HEK293 (cell line): ENCODE results near the gene FRS2.

ENCODE experiments used
- CTCF ChIA-PET: fragments of 350-600 bp; formaldehyde crosslinking; extraction: SDS; loops from one replicate; lab custom pipeline; 2021; ENCODE audit warnings: antibody characterized with exemption; lab: Yijun Ruan, JAX
- POLR2A ChIA-PET: fragments of 300-600 bp; formaldehyde crosslinking; extraction: SDS; loops from one replicate; lab custom pipeline; 2020; ENCODE audit warnings: antibody characterized with exemption, inconsistent platforms; lab: Yijun Ruan, JAX
- H3K27ac ChIP-seq: fragments of 200-500 bp; sonication (Bioruptor generic); 2 replicates; pipeline ENCODE4 v1.5.1; 2014; ENCODE audit warnings: low read depth, low read length, control low read depth, inconsistent platforms; ENCODE audit errors: extremely low read depth
- H3K36me3 ChIP-seq, 2 experiments: fragments of 200-500 bp in 1 of 2; sonication (Bioruptor generic) in 1 of 2; 1 replicate in 1 of 2; 2 replicates in 1 of 2; pipeline ENCODE4 v1.5.1; 2014 to 2017; ENCODE audit warnings: inconsistent platforms in 2 of 2, low read length in 2 of 2; ENCODE audit not compliant: control insufficient read depth in 2 of 2, insufficient read depth in 1 of 2
- H3K4me1 ChIP-seq: fragments of 200-500 bp; sonication (Bioruptor generic); 2 replicates; pipeline ENCODE4 v1.5.1; 2014; ENCODE audit warnings: mild to moderate bottlenecking, low read length, inconsistent platforms; ENCODE audit not compliant: control insufficient read depth, insufficient read depth
- H3K4me3 ChIP-seq: 2 replicates; pipeline ENCODE4 v1.5.1; 2011; ENCODE audit warnings: low read depth, mild to moderate bottlenecking, control low read depth, low read length, moderate library complexity
- H3K9me3 ChIP-seq: fragments of 200-500 bp; sonication (Bioruptor generic); 2 replicates; pipeline ENCODE4 v1.5.1; 2014; ENCODE audit warnings: low read depth, low read length, inconsistent platforms; ENCODE audit not compliant: control insufficient read depth, insufficient read depth
- HIC1 ChIP-seq: fragments of 450-650 bp; formaldehyde crosslinking; IDR thresholded peaks from 2 replicates; pipeline ENCODE4 v1.5.1; 2016; ENCODE audit warnings: missing biosample characterization, missing genetic modification characterization
- OVOL3 ChIP-seq: fragments of 450-650 bp; formaldehyde crosslinking; IDR thresholded peaks from 2 replicates; pipeline ENCODE4 v1.5.1; 2016; ENCODE audit warnings: missing biosample characterization, missing genetic modification characterization
- PRDM4 ChIP-seq: fragments of 450-650 bp; formaldehyde crosslinking; IDR thresholded peaks from 2 replicates; pipeline ENCODE4 v1.5.1; 2017; ENCODE audit warnings: missing biosample characterization, missing genetic modification characterization
- SCRT1 ChIP-seq: fragments of 450-650 bp; formaldehyde crosslinking; IDR thresholded peaks from 2 replicates; pipeline ENCODE4 v1.5.1; 2016; ENCODE audit warnings: missing biosample characterization, missing genetic modification characterization, borderline replicate concordance
- ZNF10 ChIP-seq: fragments of 450-650 bp; formaldehyde crosslinking; IDR thresholded peaks from 2 replicates; pipeline ENCODE4 v1.5.1; 2017; ENCODE audit warnings: missing biosample characterization, missing genetic modification characterization
- ZNF133 ChIP-seq: fragments of 450-650 bp; formaldehyde crosslinking; IDR thresholded peaks from 2 replicates; pipeline ENCODE4 v1.5.1; 2016; ENCODE audit warnings: missing biosample characterization, missing genetic modification characterization
- ZNF148 ChIP-seq: fragments of 450-650 bp; formaldehyde crosslinking; IDR thresholded peaks from 2 replicates; pipeline ENCODE4 v1.5.0; 2017; ENCODE audit warnings: missing biosample characterization, missing genetic modification characterization, borderline replicate concordance
- ZNF175 ChIP-seq: fragments of 450-650 bp; formaldehyde crosslinking; IDR thresholded peaks from 2 replicates; pipeline ENCODE4 v1.5.1; 2016; ENCODE audit warnings: missing biosample characterization, missing genetic modification characterization
- ZNF202 ChIP-seq: fragments of 450-650 bp; formaldehyde crosslinking; IDR thresholded peaks from 2 replicates; pipeline ENCODE4 v1.5.1; 2016; ENCODE audit warnings: missing biosample characterization, missing genetic modification characterization, borderline replicate concordance
- ZNF214 ChIP-seq: fragments of 450-650 bp; formaldehyde crosslinking; IDR thresholded peaks from 2 replicates; pipeline ENCODE4 v1.5.1; 2017; ENCODE audit warnings: missing biosample characterization, mild to moderate bottlenecking, missing genetic modification characterization, borderline replicate concordance
- ZNF266 ChIP-seq: fragments of 450-650 bp; formaldehyde crosslinking; IDR thresholded peaks from 2 replicates; pipeline ENCODE4 v1.5.1; 2016; ENCODE audit warnings: missing biosample characterization, missing genetic modification characterization, low read depth
- ZNF341 ChIP-seq: fragments of 450-650 bp; formaldehyde crosslinking; IDR thresholded peaks from 2 replicates; pipeline ENCODE4; 2016; ENCODE audit warnings: low read depth, missing biosample characterization, missing genetic modification characterization
- ZNF530 ChIP-seq: fragments of 450-650 bp; formaldehyde crosslinking; IDR thresholded peaks from 2 replicates; pipeline ENCODE4 v1.5.1; 2016; ENCODE audit warnings: low read depth, missing biosample characterization, missing genetic modification characterization
- ZNF548 ChIP-seq: fragments of 450-650 bp; formaldehyde crosslinking; IDR thresholded peaks from 2 replicates; pipeline ENCODE4 v1.5.1; 2016; ENCODE audit warnings: missing biosample characterization, missing genetic modification characterization
- ZNF571 ChIP-seq: fragments of 450-650 bp; formaldehyde crosslinking; IDR thresholded peaks from 2 replicates; pipeline ENCODE4 v1.5.0; 2017; ENCODE audit warnings: missing biosample characterization, missing genetic modification characterization
- ZNF585B ChIP-seq: fragments of 450-650 bp; formaldehyde crosslinking; IDR thresholded peaks from 2 replicates; pipeline ENCODE4 v1.5.1; 2016; ENCODE audit warnings: missing biosample characterization, missing genetic modification characterization
- ZNF624 ChIP-seq: fragments of 450-650 bp; formaldehyde crosslinking; IDR thresholded peaks from 2 replicates; pipeline ENCODE4 v1.5.1; 2017; ENCODE audit warnings: missing biosample characterization, missing genetic modification characterization
- ZNF670 ChIP-seq: fragments of 450-650 bp; formaldehyde crosslinking; IDR thresholded peaks from 2 replicates; pipeline ENCODE4 v1.5.1; 2016; ENCODE audit warnings: missing biosample characterization, missing genetic modification characterization, low read depth
- ZNF701 ChIP-seq: fragments of 450-650 bp; formaldehyde crosslinking; IDR thresholded peaks from 2 replicates; pipeline ENCODE4 v1.5.1; 2016; ENCODE audit warnings: missing biosample characterization, missing genetic modification characterization
- ZNF704 ChIP-seq: fragments of 450-650 bp; formaldehyde crosslinking; IDR thresholded peaks from 2 replicates; pipeline ENCODE4 v1.5.1; 2016; ENCODE audit warnings: missing biosample characterization, missing genetic modification characterization
- ZNF777 ChIP-seq: fragments of 450-650 bp; formaldehyde crosslinking; IDR thresholded peaks from 2 replicates; pipeline ENCODE4 v1.5.1; 2017; ENCODE audit warnings: missing biosample characterization, missing genetic modification characterization, borderline replicate concordance
- ZSCAN30 ChIP-seq: fragments of 450-650 bp; IDR thresholded peaks from 2 replicates; pipeline ENCODE4 v1.5.1; 2018; ENCODE audit warnings: missing biosample characterization, mild to moderate bottlenecking, missing genetic modification characterization, moderate library complexity

The FRS2 gene

GRCh38 chr12:69513297-69513696, 43.1 kb downstream of the FRS2 start (continued):
- no peak for TF ChIP-seq ZNF266 (tag by site-specific recombination)
- TF ChIP-seq ZNF670 (tag by site-specific recombination), result no peak

- ChIA-PET CTCF (interaction anchor here (0.6 kb wide), 2 partner anchors 51 to 172 kb away, joined by 3 to 4 read pairs; no protein-coding TSS in a partner anchor), POLR2A (no interaction called here)
- H3K4me1 ChIP-seq, result peaks cover 56% of the 10 kb centered on the region
- H3K9me3 ChIP-seq, result no peaks in the 10 kb centered on the region
- no peaks in the 10 kb centered on the region; a peak in 1 of 3 replicates for H3K36me3 ChIP-seq
- no peak for TF ChIP-seq ZNF704 (tag by site-specific recombination)
- no peak for TF ChIP-seq ZNF624 (tag by site-specific recombination)
- TF ChIP-seq ZNF585B (tag by site-specific recombination), result no peak
- TF ChIP-seq ZNF202 (tag by site-specific recombination), result no peak
- TF ChIP-seq ZNF175 (tag by site-specific recombination), result no peak
- no peak for TF ChIP-seq ZNF571 (tag by site-specific recombination)
- no peak for TF ChIP-seq ZNF214 (tag by site-specific recombination)
- TF ChIP-seq ZNF777 (tag by site-specific recombination), result no peak
- TF ChIP-seq HIC1, result no peak
- TF ChIP-seq ZNF133 (tag by site-specific recombination), result no peak
- no peak overlapping the region for H3K27ac ChIP-seq
- no peak overlapping the region for H3K4me3 ChIP-seq
Observed at GRCh38 chr12:69514111-69514510, 43.9 kb downstream of the FRS2 start.

GRCh38 chr12:69514845-69515244, 44.7 kb downstream of the FRS2 start:
- H3K4me3 ChIP-seq, result no peak overlapping the region
- peaks cover 49% of the 10 kb centered on the region for H3K4me1 ChIP-seq
- ChIA-PET POLR2A (no interaction called here), CTCF (interaction anchor here (0.6 to 0.7 kb wide), 2 partner anchors 57 to 173 kb away, joined by 3 to 4 read pairs; no protein-coding TSS in a partner anchor)
- no peak overlapping the region for H3K27ac ChIP-seq
- H3K9me3 ChIP-seq, result no peaks in the 10 kb centered on the region
- H3K36me3 ChIP-seq, result no peaks in the 10 kb centered on the region; a peak in 1 of 3 replicates
- no peak for TF ChIP-seq ZNF548
- TF ChIP-seq ZNF341 (tag by site-specific recombination), result no peak
- no peak for TF ChIP-seq HIC1
- no peak for TF ChIP-seq ZNF530 (tag by site-specific recombination)
- no peak for TF ChIP-seq ZNF701 (tag by site-specific recombination)
- no peak for TF ChIP-seq ZNF148 (tag by site-specific recombination)
- TF ChIP-seq PRDM4, result no peak
- no peak for TF ChIP-seq ZNF10 (tag by site-specific recombination)
- no peak for TF ChIP-seq SCRT1 (tag by site-specific recombination)
- TF ChIP-seq OVOL3 (tag by site-specific recombination), result no peak
- TF ChIP-seq ZSCAN30 (tag by site-specific recombination), result no peak
